ENCODE data around the gene INS. TPM values are rescaled to one million over a fixed set of nuclear protein-coding genes. Genes with fewer than 3 reads are reported as not detected.

The INS gene
- total and polyA plus RNA-seq, 2 of the 13 experiments (the other 11 are each of a cell fraction or from before 2014, with no cell fraction given): not detected

DNA sequence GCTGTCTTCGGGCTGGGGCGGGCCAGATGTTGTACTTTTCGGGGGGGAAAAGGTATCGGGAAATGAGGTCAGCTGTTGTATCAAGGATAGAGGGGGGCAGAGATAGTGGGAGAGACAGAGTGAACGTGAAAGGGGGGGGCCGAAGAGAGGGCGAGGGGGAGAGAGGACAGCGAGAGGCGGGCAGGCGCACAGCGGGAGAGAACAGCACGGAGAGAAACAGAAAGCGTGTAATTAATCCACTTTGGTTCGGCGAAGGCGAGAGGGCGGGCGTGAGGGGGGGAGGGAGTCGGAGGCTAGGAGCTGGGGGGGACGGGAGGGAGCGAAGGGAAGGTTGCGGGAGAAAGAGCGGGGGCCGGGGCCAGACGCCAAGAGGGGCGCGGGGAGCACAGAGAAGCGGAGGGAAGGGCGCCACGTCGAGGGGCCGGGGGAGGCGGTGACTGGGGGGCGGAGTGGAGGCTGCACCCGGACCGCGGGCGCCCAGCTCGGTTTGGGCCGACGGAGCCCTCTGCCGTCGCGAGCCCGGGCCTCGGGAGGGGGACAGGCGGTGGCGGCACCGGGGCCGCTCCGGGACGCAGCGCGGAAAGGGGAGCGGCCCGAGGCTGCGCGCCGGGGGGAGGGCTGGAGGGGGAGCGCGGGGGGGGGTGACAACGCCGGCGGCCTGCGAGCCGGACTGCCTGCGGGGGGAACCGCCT, 22.4 kb downstream of the INS start (continued):
- TF ChIP-seq, protein P1, sequence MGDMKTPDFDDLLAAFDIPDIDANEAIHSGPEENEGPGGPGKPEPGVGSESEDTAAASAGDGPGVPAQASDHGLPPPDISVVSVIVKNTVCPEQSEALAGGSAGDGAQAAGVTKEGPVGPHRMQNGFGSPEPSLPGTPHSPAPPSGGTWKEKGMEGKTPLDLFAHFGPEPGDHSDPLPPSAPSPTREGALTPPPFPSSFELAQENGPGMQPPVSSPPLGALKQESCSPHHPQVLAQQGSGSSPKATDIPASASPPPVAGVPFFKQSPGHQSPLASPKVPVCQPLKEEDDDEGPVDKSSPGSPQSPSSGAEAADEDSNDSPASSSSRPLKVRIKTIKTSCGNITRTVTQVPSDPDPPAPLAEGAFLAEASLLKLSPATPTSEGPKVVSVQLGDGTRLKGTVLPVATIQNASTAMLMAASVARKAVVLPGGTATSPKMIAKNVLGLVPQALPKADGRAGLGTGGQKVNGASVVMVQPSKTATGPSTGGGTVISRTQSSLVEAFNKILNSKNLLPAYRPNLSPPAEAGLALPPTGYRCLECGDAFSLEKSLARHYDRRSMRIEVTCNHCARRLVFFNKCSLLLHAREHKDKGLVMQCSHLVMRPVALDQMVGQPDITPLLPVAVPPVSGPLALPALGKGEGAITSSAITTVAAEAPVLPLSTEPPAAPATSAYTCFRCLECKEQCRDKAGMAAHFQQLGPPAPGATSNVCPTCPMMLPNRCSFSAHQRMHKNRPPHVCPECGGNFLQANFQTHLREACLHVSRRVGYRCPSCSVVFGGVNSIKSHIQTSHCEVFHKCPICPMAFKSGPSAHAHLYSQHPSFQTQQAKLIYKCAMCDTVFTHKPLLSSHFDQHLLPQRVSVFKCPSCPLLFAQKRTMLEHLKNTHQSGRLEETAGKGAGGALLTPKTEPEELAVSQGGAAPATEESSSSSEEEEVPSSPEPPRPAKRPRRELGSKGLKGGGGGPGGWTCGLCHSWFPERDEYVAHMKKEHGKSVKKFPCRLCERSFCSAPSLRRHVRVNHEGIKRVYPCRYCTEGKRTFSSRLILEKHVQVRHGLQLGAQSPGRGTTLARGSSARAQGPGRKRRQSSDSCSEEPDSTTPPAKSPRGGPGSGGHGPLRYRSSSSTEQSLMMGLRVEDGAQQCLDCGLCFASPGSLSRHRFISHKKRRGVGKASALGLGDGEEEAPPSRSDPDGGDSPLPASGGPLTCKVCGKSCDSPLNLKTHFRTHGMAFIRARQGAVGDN (CRISPR knock-in tag; IDR thresholded peaks at IDR 0.05): peak; percentile 59
- TF ChIP-seq ZFP82 (CRISPR knock-in tag; IDR thresholded peaks at IDR 0.05; ENCODE audit: borderline replicate concordance) (peak; percentile 58; the same call in 1 of the 2 replicates), POLR2A (IDR thresholded peaks at IDR 0.05; ENCODE audit: insufficient read depth in 1 of 2, low read depth in 2 of 2, low read length in 2 of 2) (no peak), ZNF335 (CRISPR knock-in tag; IDR thresholded peaks at IDR 0.05) (no peak), SP140L (CRISPR knock-in tag; IDR thresholded peaks at IDR 0.05; ENCODE audit: borderline replicate concordance) (no peak), NPAS2 (CRISPR knock-in tag; IDR thresholded peaks at IDR 0.05; ENCODE audit: borderline replicate concordance) (no peak), ZC3H4 (CRISPR knock-in tag; IDR thresholded peaks at IDR 0.05; ENCODE audit: borderline replicate concordance) (peak; percentile 70; the same call in 1 of the 2 replicates), SP4 (CRISPR knock-in tag; IDR thresholded peaks at IDR 0.05) (0 out of 2 replicates have a peak, but pooled peaks have one; percentile 39), ZNF660 (CRISPR knock-in tag; IDR thresholded peaks at IDR 0.05; ENCODE audit: borderline replicate concordance, low read depth) (no peak), RBM22 (optimal IDR thresholded peaks at IDR 0.05; ENCODE audit: low read length) (peak; percentile 87), GLI4 (CRISPR knock-in tag; IDR thresholded peaks at IDR 0.05; ENCODE audit: borderline replicate concordance) (no peak), HNRNPLL (IDR thresholded peaks at IDR 0.05; ENCODE audit: low read depth, low read length, poor library complexity, severe bottlenecking) (no peak), ZFP90 (CRISPR knock-in tag; IDR thresholded peaks at IDR 0.05; ENCODE audit: borderline replicate concordance) (no peak), ZNF558 (CRISPR knock-in tag; IDR thresholded peaks at IDR 0.05; ENCODE audit: borderline replicate concordance) (peak; percentile 45; the same call in 1 of the 2 replicates), MED8 (CRISPR knock-in tag; IDR thresholded peaks at IDR 0.05; ENCODE audit: insufficient replicate concordance) (peak; percentile 50), PITX1 (CRISPR knock-in tag; IDR thresholded peaks at IDR 0.05) (0 out of 2 replicates have a peak, but pooled peaks have one; percentile 34), IKZF1 (IDR thresholded peaks at IDR 0.05) (no peak)
- TF ChIP-seq, protein P2, sequence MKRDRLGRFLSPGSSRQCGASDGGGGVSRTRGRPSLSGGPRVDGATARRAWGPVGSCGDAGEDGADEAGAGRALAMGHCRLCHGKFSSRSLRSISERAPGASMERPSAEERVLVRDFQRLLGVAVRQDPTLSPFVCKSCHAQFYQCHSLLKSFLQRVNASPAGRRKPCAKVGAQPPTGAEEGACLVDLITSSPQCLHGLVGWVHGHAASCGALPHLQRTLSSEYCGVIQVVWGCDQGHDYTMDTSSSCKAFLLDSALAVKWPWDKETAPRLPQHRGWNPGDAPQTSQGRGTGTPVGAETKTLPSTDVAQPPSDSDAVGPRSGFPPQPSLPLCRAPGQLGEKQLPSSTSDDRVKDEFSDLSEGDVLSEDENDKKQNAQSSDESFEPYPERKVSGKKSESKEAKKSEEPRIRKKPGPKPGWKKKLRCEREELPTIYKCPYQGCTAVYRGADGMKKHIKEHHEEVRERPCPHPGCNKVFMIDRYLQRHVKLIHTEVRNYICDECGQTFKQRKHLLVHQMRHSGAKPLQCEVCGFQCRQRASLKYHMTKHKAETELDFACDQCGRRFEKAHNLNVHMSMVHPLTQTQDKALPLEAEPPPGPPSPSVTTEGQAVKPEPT (CRISPR knock-in tag; IDR thresholded peaks at IDR 0.05; ENCODE audit: low read depth): 0 out of 2 replicates have a peak, but pooled peaks have one; percentile 35
- TF ChIP-seq, protein P3, sequence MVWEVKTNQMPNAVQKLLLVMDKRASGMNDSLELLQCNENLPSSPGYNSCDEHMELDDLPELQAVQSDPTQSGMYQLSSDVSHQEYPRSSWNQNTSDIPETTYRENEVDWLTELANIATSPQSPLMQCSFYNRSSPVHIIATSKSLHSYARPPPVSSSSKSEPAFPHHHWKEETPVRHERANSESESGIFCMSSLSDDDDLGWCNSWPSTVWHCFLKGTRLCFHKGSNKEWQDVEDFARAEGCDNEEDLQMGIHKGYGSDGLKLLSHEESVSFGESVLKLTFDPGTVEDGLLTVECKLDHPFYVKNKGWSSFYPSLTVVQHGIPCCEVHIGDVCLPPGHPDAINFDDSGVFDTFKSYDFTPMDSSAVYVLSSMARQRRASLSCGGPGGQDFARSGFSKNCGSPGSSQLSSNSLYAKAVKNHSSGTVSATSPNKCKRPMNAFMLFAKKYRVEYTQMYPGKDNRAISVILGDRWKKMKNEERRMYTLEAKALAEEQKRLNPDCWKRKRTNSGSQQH (CRISPR knock-in tag; IDR thresholded peaks at IDR 0.05; ENCODE audit: low read depth): no peak

All from HepG2 (cell line).